H9 (cell line): Measurements from ENCODE around the gene GNPNAT1. TPM values are rescaled to one million over a fixed set of nuclear protein-coding genes. Genes with fewer than 3 reads are reported as not detected.
A peak's percentile ranks its signal among the peaks of the same experiment; 100 is the strongest.

Experiments
- DNase-seq: peaks from one replicate; pipeline ENCODE4 v3.0.0-alpha.2; 2017
- H2AFZ ChIP-seq: one replicate; pipeline ENCODE4 v1.6.1; 2013; ENCODE audit warnings: mild to moderate bottlenecking, low read length, control low read depth, moderate library complexity
- H2AK5ac ChIP-seq: 2 replicates; pipeline ENCODE4 v1.6.1; 2013; ENCODE audit warnings: low read length, control low read depth, mixed read lengths; ENCODE audit not compliant: insufficient read length
- H2BK120ac ChIP-seq: one replicate; pipeline ENCODE4 v1.6.1; 2013; ENCODE audit warnings: low read depth, mild to moderate bottlenecking, low read length, control low read depth, inconsistent platforms; ENCODE audit not compliant: poor library complexity, severe bottlenecking
- H2BK12ac ChIP-seq: 2 replicates; pipeline ENCODE4 v1.6.1; 2013; ENCODE audit warnings: low read length, control low read depth, mixed read lengths, low read depth; ENCODE audit not compliant: insufficient read length
- H2BK15ac ChIP-seq: 2 replicates; pipeline ENCODE4 v1.6.1; 2013; ENCODE audit warnings: low read depth, low read length, control low read depth
- H2BK20ac ChIP-seq: one replicate; pipeline ENCODE4 v1.6.1; 2013; ENCODE audit warnings: low read depth, mild to moderate bottlenecking, low read length, control low read depth, inconsistent platforms; ENCODE audit not compliant: poor library complexity, severe bottlenecking
- H2BK5ac ChIP-seq: 2 replicates; pipeline ENCODE4 v1.6.1; 2013; ENCODE audit warnings: low read length, control low read depth, mixed read lengths; ENCODE audit not compliant: insufficient read length
- H3K14ac ChIP-seq: 2 replicates; pipeline ENCODE4 v1.6.1; 2013; ENCODE audit warnings: low read length, control low read depth; ENCODE audit not compliant: insufficient read depth
- H3K18ac ChIP-seq: 2 replicates; pipeline ENCODE4 v1.6.1; 2013; ENCODE audit warnings: low read depth, mild to moderate bottlenecking, mixed read lengths, low read length, control low read depth; ENCODE audit not compliant: insufficient read length
- H3K23ac ChIP-seq: 2 replicates; pipeline ENCODE4 v1.6.1; 2013; ENCODE audit warnings: low read length, control low read depth, mixed read lengths, low read depth; ENCODE audit not compliant: insufficient read length
- H3K23me2 ChIP-seq: 2 replicates; pipeline ENCODE4 v1.6.1; 2013; ENCODE audit warnings: low read depth, mild to moderate bottlenecking, mixed read lengths, low read length, control low read depth; ENCODE audit not compliant: insufficient read length, poor library complexity, severe bottlenecking
- H3K27ac ChIP-seq: 2 replicates; pipeline ENCODE4 v1.5.1; 2013; ENCODE audit warnings: low read length, control low read depth, mixed read lengths, low read depth; ENCODE audit not compliant: insufficient read length
- H3K27me3 ChIP-seq: 2 replicates; pipeline ENCODE4 v1.6.1; 2013; ENCODE audit warnings: low read length, control low read depth, inconsistent platforms; ENCODE audit not compliant: insufficient read depth
- H3K4ac ChIP-seq: 2 replicates; pipeline ENCODE4 v1.6.1; 2013; ENCODE audit warnings: low read depth, mild to moderate bottlenecking, control low read depth, inconsistent platforms, low read length, moderate library complexity
- H3K4me1 ChIP-seq: 2 replicates; pipeline ENCODE4 v1.6.1; 2013; ENCODE audit warnings: low read length, control low read depth, inconsistent platforms; ENCODE audit not compliant: insufficient read depth
- H3K4me2 ChIP-seq: 2 replicates; pipeline ENCODE4 v1.6.1; 2013; ENCODE audit warnings: low read length, control low read depth, mixed read lengths; ENCODE audit not compliant: insufficient read length, insufficient read depth
- H3K56ac ChIP-seq: 2 replicates; pipeline ENCODE4 v1.6.1; 2013; ENCODE audit warnings: low read depth, mild to moderate bottlenecking, mixed read lengths, low read length, control low read depth; ENCODE audit not compliant: insufficient read length
- H3K79me1 ChIP-seq: 2 replicates; pipeline ENCODE4 v1.6.1; 2013; ENCODE audit warnings: low read depth, mild to moderate bottlenecking, moderate library complexity, low read length, control low read depth, inconsistent platforms; ENCODE audit not compliant: insufficient read depth, poor library complexity, severe bottlenecking
- H3K79me2 ChIP-seq: 2 replicates; pipeline ENCODE4 v1.6.1; 2013; ENCODE audit warnings: low read length, control low read depth, inconsistent platforms; ENCODE audit not compliant: insufficient read depth
- H3K9ac ChIP-seq: 2 replicates; pipeline ENCODE4 v1.6.1; 2013; ENCODE audit warnings: low read length, control low read depth, mixed read lengths; ENCODE audit not compliant: insufficient read length; ENCODE audit errors: extremely low read depth
- H3K9me3 ChIP-seq: one replicate; pipeline ENCODE4 v1.6.1; 2013; ENCODE audit warnings: low read depth, low read length, inconsistent platforms; ENCODE audit not compliant: control insufficient read depth
- H3T11ph ChIP-seq: one replicate; pipeline ENCODE4 v1.6.1; 2013; ENCODE audit warnings: mild to moderate bottlenecking, low read length, control low read depth, inconsistent platforms
- H4K20me1 ChIP-seq: one replicate; pipeline ENCODE4 v1.6.1; 2013; ENCODE audit not compliant: control insufficient read depth, insufficient read length, insufficient read depth
- H4K5ac ChIP-seq: 2 replicates; pipeline ENCODE4 v1.6.1; 2013; ENCODE audit warnings: low read depth, mild to moderate bottlenecking, mixed read lengths, low read length, control low read depth; ENCODE audit not compliant: insufficient read length
- H4K8ac ChIP-seq: replicated peaks from 2 replicates; pipeline ENCODE4 v1.6.1; 2013; ENCODE audit warnings: low read length, control low read depth, mixed read lengths, low read depth; ENCODE audit not compliant: insufficient read length
- H4K91ac ChIP-seq: 2 replicates; pipeline ENCODE4 v1.6.1; 2013; ENCODE audit warnings: low read depth, mild to moderate bottlenecking, moderate library complexity, mixed read lengths, low read length, control low read depth; ENCODE audit not compliant: insufficient read length
- H3K27ac Mint-ChIP-seq, 3 experiments: 2 replicates in 2 of 3; 3 replicates in 1 of 3; pipeline ENCODE4 v1.8.0; 2020 to 2021; ENCODE audit warnings: mixed read lengths in 3 of 3, mild to moderate bottlenecking in 1 of 3, moderate library complexity in 1 of 3
- H3K27me3 Mint-ChIP-seq: 2 replicates; pipeline ENCODE4 v1.8.0; 2021; ENCODE audit warnings: low read depth, mild to moderate bottlenecking, moderate library complexity, mixed read lengths
- H3K36me3 Mint-ChIP-seq, 3 experiments: 2 replicates in 2 of 3; 3 replicates in 1 of 3; pipeline ENCODE4 v1.8.0; 2020 to 2021; ENCODE audit warnings: low read depth in 3 of 3, mixed read lengths in 3 of 3; ENCODE audit not compliant: insufficient read depth in 1 of 3
- H3K4me1 Mint-ChIP-seq, 2 experiments: 2 replicates each; pipeline ENCODE4 v1.8.0; 2020; ENCODE audit warnings: mixed read lengths in 2 of 2
- H3K4me3 Mint-ChIP-seq, 2 experiments: 2 replicates in 1 of 2; 3 replicates in 1 of 2; pipeline ENCODE4 v1.8.0; 2020 to 2021; ENCODE audit warnings: mild to moderate bottlenecking in 2 of 2, mixed read lengths in 2 of 2, moderate library complexity in 1 of 2
- H3K9me3 Mint-ChIP-seq, 2 experiments: 2 replicates in 1 of 2; 3 replicates in 1 of 2; pipeline ENCODE4 v1.8.0; 2020; ENCODE audit warnings: mild to moderate bottlenecking in 2 of 2, mixed read lengths in 2 of 2, moderate library complexity in 1 of 2
- WGBS: extraction: QIAGEN DNeasy Blood & Tissue Kit; methylation state at CpG from one replicate; pipeline ENCODE4 v1.1.7; 2013; ENCODE audit warnings: missing lambda C conversion rate, low lambda C conversion rate, mixed read lengths; ENCODE audit not compliant: insufficient read length; ENCODE audit errors: extremely low coverage; 5-methylcytosine and 5-hydroxymethylcytosine counted together
- total RNA-seq: library from RNA; stranded (reverse); gene quantifications from 2 replicates; pipeline ENCODE4 v1.2.1, GENCODE V29; 2021
- TF ChIP-seq, protein P1 (sequence below): fragments of 200-600 bp; sonication (generic); conservative IDR thresholded peaks from 3 replicates; pipeline ENCODE4 v1.8.0; 2021; ENCODE audit warnings: antibody characterized with exemption, mild to moderate bottlenecking

GNPNAT1 gene
- total RNA-seq, 1 experiment from 2014 or later, result 49.0 TPM

DNA sequence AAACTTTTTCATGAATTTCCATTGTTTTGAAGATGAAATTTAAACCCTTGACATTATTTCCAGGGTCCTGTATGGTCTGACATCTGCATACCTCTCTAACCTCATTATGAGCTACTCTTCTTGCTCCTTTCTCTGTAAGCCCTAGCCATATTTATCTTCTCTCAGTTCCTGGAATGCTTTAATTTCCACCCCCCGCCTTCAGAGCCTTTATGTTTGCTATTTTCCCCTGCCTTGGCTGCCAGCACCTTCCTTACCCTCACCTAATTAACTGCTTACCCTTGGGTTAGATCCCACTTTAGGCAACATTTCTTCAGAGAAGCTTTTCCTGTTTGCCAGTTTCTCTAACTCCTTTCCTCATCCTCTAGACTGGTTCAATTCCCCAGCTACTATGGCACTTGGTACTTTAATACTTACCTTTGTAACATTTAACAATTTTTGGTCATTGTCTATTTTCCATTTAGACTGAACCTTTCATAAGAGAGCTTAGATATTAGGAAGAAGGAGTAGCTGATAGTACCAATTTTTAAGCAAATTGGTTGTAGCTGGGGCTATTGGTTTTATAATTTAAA is 55.4 kb downstream of the GNPNAT1 start:
- H3T11ph ChIP-seq, result no peak overlapping the region
- H2BK15ac ChIP-seq, result no peak overlapping the region
- H3K4ac ChIP-seq, result no peak overlapping the region
- no peaks in the 10 kb centered on the region for H4K20me1 ChIP-seq
- H2AFZ ChIP-seq, result no peak overlapping the region
- no peak overlapping the region for H3K14ac ChIP-seq
- H2BK5ac ChIP-seq, result no peak overlapping the region
- no peak overlapping the region for H4K8ac ChIP-seq
- H3K27me3 ChIP-seq, result no peaks in the 10 kb centered on the region
- H3K27ac Mint-ChIP-seq, result peak overlapping the region; percentile 15 to 65 (median 27); a peak in 5 of 7 replicates
- DNase-seq, result no peak
- no peak overlapping the region for H3K27ac ChIP-seq
- H3K36me3 Mint-ChIP-seq, result peaks cover 13 to 36% (median 26%) of the 10 kb centered on the region in 3 experiments
- H3K4me3 Mint-ChIP-seq, result peak overlapping the region; percentile 1 to 38; a peak in 3 of 5 replicates
- no peak overlapping the region for H3K4me2 ChIP-seq
- peaks cover 3% of the 10 kb centered on the region for H3K79me1 ChIP-seq
- H3K9ac ChIP-seq, result no peak overlapping the region
- H3K9me3 Mint-ChIP-seq, result no peaks in the 10 kb centered on the region
- no peak overlapping the region for H2BK120ac ChIP-seq
- WGBS, result no CpG with 5 or more reads among the region's 1 CpG
- TF ChIP-seq, protein P1, sequence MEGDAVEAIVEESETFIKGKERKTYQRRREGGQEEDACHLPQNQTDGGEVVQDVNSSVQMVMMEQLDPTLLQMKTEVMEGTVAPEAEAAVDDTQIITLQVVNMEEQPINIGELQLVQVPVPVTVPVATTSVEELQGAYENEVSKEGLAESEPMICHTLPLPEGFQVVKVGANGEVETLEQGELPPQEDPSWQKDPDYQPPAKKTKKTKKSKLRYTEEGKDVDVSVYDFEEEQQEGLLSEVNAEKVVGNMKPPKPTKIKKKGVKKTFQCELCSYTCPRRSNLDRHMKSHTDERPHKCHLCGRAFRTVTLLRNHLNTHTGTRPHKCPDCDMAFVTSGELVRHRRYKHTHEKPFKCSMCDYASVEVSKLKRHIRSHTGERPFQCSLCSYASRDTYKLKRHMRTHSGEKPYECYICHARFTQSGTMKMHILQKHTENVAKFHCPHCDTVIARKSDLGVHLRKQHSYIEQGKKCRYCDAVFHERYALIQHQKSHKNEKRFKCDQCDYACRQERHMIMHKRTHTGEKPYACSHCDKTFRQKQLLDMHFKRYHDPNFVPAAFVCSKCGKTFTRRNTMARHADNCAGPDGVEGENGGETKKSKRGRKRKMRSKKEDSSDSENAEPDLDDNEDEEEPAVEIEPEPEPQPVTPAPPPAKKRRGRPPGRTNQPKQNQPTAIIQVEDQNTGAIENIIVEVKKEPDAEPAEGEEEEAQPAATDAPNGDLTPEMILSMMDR, result no peak
- no peaks in the 10 kb centered on the region for H3K23me2 ChIP-seq
- no peaks in the 10 kb centered on the region for H3K27me3 Mint-ChIP-seq
- H3K4me1 Mint-ChIP-seq, result peaks cover 37 to 51% of the 10 kb centered on the region in 2 experiments
- no peak overlapping the region for H2BK12ac ChIP-seq
- no peak overlapping the region for H3K18ac ChIP-seq
- H4K91ac ChIP-seq, result no peak overlapping the region
- H3K9me3 ChIP-seq, result no peaks in the 10 kb centered on the region
- no peak overlapping the region for H4K5ac ChIP-seq
- H2BK20ac ChIP-seq, result no peak overlapping the region
- no peak overlapping the region for H3K23ac ChIP-seq
- peaks cover 6% of the 10 kb centered on the region; the same call in 1 of the 2 replicates for H3K79me2 ChIP-seq
- H3K56ac ChIP-seq, result no peak overlapping the region
- no peak overlapping the region for H2AK5ac ChIP-seq
- H3K4me1 ChIP-seq, result peaks cover 8% of the 10 kb centered on the region; the same call in 1 of the 2 replicates
